ENCODE results near the gene ULBP1.

DNA sequence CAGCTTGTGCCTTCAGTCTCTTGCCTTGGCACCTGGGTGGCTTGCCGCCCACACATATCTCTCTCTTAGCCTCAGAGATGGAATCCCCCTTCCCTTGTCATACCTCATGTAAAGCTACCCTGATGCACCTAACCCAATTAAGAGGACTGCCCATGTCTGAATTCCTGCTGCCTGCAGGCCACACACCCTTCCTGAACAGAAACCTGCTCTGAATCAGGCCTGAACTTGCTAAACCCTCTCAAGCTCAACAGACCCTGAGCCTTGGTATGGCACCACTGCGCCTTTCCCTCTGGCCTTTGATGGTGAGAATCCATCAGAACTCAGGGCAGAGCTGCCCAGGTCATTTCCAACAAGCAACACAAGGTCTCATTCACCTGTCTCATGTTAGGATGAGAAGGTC lies 46.1 kb upstream of the ULBP1 start:
- TF ChIP-seq, protein P1, sequence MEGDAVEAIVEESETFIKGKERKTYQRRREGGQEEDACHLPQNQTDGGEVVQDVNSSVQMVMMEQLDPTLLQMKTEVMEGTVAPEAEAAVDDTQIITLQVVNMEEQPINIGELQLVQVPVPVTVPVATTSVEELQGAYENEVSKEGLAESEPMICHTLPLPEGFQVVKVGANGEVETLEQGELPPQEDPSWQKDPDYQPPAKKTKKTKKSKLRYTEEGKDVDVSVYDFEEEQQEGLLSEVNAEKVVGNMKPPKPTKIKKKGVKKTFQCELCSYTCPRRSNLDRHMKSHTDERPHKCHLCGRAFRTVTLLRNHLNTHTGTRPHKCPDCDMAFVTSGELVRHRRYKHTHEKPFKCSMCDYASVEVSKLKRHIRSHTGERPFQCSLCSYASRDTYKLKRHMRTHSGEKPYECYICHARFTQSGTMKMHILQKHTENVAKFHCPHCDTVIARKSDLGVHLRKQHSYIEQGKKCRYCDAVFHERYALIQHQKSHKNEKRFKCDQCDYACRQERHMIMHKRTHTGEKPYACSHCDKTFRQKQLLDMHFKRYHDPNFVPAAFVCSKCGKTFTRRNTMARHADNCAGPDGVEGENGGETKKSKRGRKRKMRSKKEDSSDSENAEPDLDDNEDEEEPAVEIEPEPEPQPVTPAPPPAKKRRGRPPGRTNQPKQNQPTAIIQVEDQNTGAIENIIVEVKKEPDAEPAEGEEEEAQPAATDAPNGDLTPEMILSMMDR (IDR thresholded peaks at IDR 0.05): no peak
- TF ChIP-seq POLR2A (IDR thresholded peaks at IDR 0.05): no peak

Measured in thyroid gland (tissue), 4 donors.